Neuronal stem cell (in vitro differentiated cells): ENCODE measurements around the gene KIF26A.

ENCODE experiments used
- DNase-seq: peaks from one replicate; pipeline ENCODE4 v3.0.0-alpha.2; 2013; ENCODE audit warnings: low spot score
- H2AFZ ChIP-seq: one replicate; pipeline ENCODE4 v1.6.1; 2013; ENCODE audit warnings: mild to moderate bottlenecking, low read length, inconsistent platforms
- H2AK5ac ChIP-seq: 2 replicates; pipeline ENCODE4 v1.6.1; 2013; ENCODE audit warnings: low read depth, mild to moderate bottlenecking, inconsistent platforms, low read length, moderate library complexity, mixed read lengths
- H2BK120ac ChIP-seq: 2 replicates; pipeline ENCODE4 v1.6.1; 2013; ENCODE audit warnings: low read depth, mild to moderate bottlenecking, inconsistent platforms, low read length, moderate library complexity, mixed read lengths
- H2BK12ac ChIP-seq: one replicate; pipeline ENCODE4 v1.6.1; 2013; ENCODE audit warnings: low read length, inconsistent platforms
- H2BK15ac ChIP-seq: 2 replicates; pipeline ENCODE4 v1.6.1; 2013; ENCODE audit warnings: mild to moderate bottlenecking, low read length, inconsistent platforms, mixed read lengths
- H2BK5ac ChIP-seq: one replicate; pipeline ENCODE4 v1.6.1; 2013; ENCODE audit warnings: inconsistent platforms, mild to moderate bottlenecking, low read length, moderate library complexity
- H3K14ac ChIP-seq: one replicate; pipeline ENCODE4 v1.6.1; 2013; ENCODE audit warnings: low read length, inconsistent platforms
- H3K18ac ChIP-seq: 2 replicates; pipeline ENCODE4 v1.6.1; 2013; ENCODE audit warnings: low read length, inconsistent platforms
- H3K23ac ChIP-seq: 2 replicates; pipeline ENCODE4 v1.6.1; 2013; ENCODE audit warnings: low read depth, mild to moderate bottlenecking, mixed read lengths, low read length, inconsistent platforms; ENCODE audit not compliant: poor library complexity
- H3K27ac ChIP-seq: replicated peaks from 3 replicates; pipeline ENCODE4 v1.5.1; 2013; ENCODE audit warnings: low read length, inconsistent platforms
- H3K27me3 ChIP-seq, 3 experiments: 2 replicates each; pipeline ENCODE4 v1.6.1; 2013; ENCODE audit warnings: low read length in 3 of 3, mild to moderate bottlenecking in 2 of 3, inconsistent platforms in 1 of 3, low read depth in 1 of 3, mixed read lengths in 1 of 3, moderate library complexity in 1 of 3; ENCODE audit not compliant: control insufficient read depth in 3 of 3, insufficient read depth in 3 of 3
- H3K36me3 ChIP-seq, 2 donors: replicated peaks in 1 of 2; 2 replicates each; pipeline ENCODE4 v1.6.1; 2013; ENCODE audit warnings: low read length in 2 of 2; ENCODE audit not compliant: control insufficient read depth in 2 of 2, insufficient read depth in 2 of 2
- H3K4ac ChIP-seq: 2 replicates; pipeline ENCODE4 v1.6.1; 2013; ENCODE audit warnings: inconsistent platforms, mild to moderate bottlenecking, low read length, moderate library complexity
- H3K4me1 ChIP-seq, 2 donors: 1 replicate in 1 of 2; 2 replicates in 1 of 2; pipeline ENCODE4 v1.6.1; 2013; ENCODE audit warnings: low read length in 2 of 2, low read depth in 1 of 2; ENCODE audit not compliant: control insufficient read depth in 2 of 2, insufficient read depth in 1 of 2
- H3K4me2 ChIP-seq: one replicate; pipeline ENCODE4 v1.6.1; 2013; ENCODE audit warnings: mild to moderate bottlenecking, low read length, inconsistent platforms; ENCODE audit not compliant: insufficient read depth, poor library complexity, severe bottlenecking
- H3K4me3 ChIP-seq, 2 donors: 2 replicates each; pipeline ENCODE4 v1.5.1; 2013; ENCODE audit warnings: low read length in 2 of 2, mild to moderate bottlenecking in 2 of 2, inconsistent platforms in 1 of 2, moderate library complexity in 1 of 2
- H3K79me1 ChIP-seq: one replicate; pipeline ENCODE4 v1.6.1; 2013; ENCODE audit warnings: low read depth, mild to moderate bottlenecking, inconsistent platforms, low read length, moderate library complexity
- H3K9ac ChIP-seq: one replicate; pipeline ENCODE4 v1.6.1; 2013; ENCODE audit warnings: mild to moderate bottlenecking, low read depth, low read length, inconsistent platforms; ENCODE audit not compliant: poor library complexity
- H3K9me3 ChIP-seq, 2 donors: replicated peaks in 1 of 2; 2 replicates each; pipeline versions ENCODE3 to v1.6.1; 2013; ENCODE audit warnings: low read length in 2 of 2, mild to moderate bottlenecking in 2 of 2, inconsistent platforms in 1 of 2, low read depth in 1 of 2, mixed read lengths in 1 of 2, moderate library complexity in 1 of 2; ENCODE audit not compliant: control insufficient read depth in 2 of 2, insufficient read depth in 1 of 2
- H4K8ac ChIP-seq: one replicate; pipeline ENCODE4 v1.6.1; 2013; ENCODE audit warnings: low read depth, mild to moderate bottlenecking, inconsistent platforms, low read length, moderate library complexity
- H4K91ac ChIP-seq: one replicate; pipeline ENCODE4 v1.6.1; 2013; ENCODE audit warnings: low read length, low read depth, mild to moderate bottlenecking, inconsistent platforms; ENCODE audit not compliant: poor library complexity
- WGBS, 2 donors: extraction: QIAGEN DNeasy Blood & Tissue Kit; methylation state at CpG; one replicate each; pipeline ENCODE4 v1.1.7; 2013; ENCODE audit warnings: missing lambda C conversion rate in 2 of 2, mixed read lengths in 1 of 2; ENCODE audit not compliant: insufficient read length in 2 of 2, insufficient replicate concordance in 1 of 2; ENCODE audit errors: extremely low coverage in 2 of 2; 5-methylcytosine and 5-hydroxymethylcytosine counted together

Gene KIF26A

DNA sequence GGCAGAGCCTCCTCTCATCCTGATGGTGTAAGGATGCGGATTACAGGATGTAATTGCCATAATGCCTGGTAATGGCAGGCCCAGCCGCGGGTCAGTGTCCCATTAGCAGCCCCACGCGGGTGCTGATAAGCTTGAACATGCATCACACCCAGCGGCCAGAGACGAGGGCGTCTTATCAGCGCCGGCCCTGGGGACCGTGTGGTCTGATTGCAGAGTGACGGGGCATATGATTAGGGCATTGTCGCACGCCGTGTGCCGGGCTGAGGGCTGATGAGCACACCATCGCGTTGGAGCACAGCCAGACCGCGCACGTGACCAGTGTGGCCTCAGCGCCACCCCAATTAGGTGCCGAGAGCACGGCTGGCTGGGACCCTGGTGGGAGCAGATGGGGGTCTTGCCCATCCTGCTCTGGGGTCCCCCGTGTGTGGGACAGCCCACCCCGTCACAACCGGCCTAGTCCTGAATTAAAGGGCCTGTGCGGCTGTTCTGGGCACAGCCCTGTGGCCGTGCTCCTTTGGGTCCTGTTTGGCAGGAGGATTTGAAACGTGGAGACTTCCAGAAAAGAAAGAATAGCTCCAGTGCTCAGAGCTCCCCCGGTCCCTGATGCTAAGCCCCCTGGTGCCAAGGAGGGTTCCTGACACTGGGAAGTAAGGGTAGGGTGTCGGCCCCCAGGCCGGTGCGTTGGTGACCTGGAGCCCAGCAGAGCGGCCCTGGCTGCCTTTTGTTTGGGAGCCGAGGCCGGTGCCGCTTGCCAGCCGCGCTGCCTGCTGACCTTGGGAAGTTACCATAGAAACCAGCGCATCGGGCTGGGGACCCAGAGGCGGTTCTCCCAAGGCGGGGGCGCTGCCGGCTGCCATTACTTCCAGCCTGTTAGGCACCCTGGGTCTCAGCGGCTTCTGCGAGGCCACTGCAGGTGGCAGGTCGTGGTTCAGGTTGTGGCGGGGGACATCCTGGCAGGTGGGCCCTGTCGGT lies 20.7 kb downstream of the KIF26A start:
- WGBS, 2 donors = no CpG with 5 or more reads among the region's 51 CpGs
- no peak overlapping the region for H3K9ac ChIP-seq
- H3K18ac ChIP-seq = peak overlapping the region; percentile 80
- no peak overlapping the region for H2BK15ac ChIP-seq
- peak overlapping the region; percentile 29 for H4K8ac ChIP-seq
- H3K4me1 ChIP-seq = peaks cover 0 to 4% of the 10 kb centered on the region in 2 donors
- no peaks in the 10 kb centered on the region for H3K27me3 ChIP-seq
- H3K27ac ChIP-seq = no peak overlapping the region
- no peak overlapping the region for H2AFZ ChIP-seq
- peak overlapping the region; percentile 32 for H2AK5ac ChIP-seq
- H2BK12ac ChIP-seq = no peak overlapping the region
- H3K14ac ChIP-seq = no peak overlapping the region
- DNase-seq = no peak
- H3K9me3 ChIP-seq = no peaks in the 10 kb centered on the region
- peak overlapping the region; percentile 71 for H2BK5ac ChIP-seq
- peak overlapping the region; percentile 60 for H3K23ac ChIP-seq
- H3K4me3 ChIP-seq = no peak overlapping the region
- H3K4me2 ChIP-seq = no peak overlapping the region
- no peak overlapping the region for H3K4ac ChIP-seq
- H3K79me1 ChIP-seq = peaks cover 16% of the 10 kb centered on the region
- peaks cover 0 to 5% of the 10 kb centered on the region in 2 donors for H3K36me3 ChIP-seq
- H4K91ac ChIP-seq = no peak overlapping the region
- no peak overlapping the region for H2BK120ac ChIP-seq

DNA sequence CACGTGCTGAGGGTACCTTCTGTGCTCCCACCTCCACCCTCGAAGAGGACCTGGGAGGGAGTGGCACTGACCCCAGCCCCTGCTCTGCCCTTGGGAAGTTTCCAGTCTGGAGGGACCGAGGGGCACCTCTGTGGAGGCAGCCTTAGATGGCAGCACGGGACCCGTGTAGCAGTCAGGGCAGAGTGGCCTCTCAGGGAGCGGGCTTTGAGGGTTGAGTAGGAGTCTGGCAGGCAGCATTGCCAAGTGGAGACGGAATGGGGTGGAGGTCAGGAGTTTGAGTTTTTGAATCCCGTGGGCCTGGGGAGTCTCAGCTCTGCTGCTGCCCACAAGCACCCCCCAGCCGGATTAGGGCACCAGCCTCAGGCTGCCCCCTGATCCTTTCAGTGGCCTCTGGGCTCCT lies 21.6 kb downstream of the KIF26A start:
- Histone ChIP-seq H2AFZ (no peak overlapping the region), H3K4me3 (no peak overlapping the region), H3K18ac (no peak overlapping the region), H3K4me1 (peaks cover 0 to 4% of the 10 kb centered on the region in 2 donors), H3K36me3 (peaks cover 0 to 5% of the 10 kb centered on the region in 2 donors), H3K23ac (no peak overlapping the region), H3K4me2 (no peak overlapping the region), H3K27me3 (no peaks in the 10 kb centered on the region), H3K4ac (no peak overlapping the region), H3K9me3 (no peaks in the 10 kb centered on the region), H3K27ac (no peak overlapping the region), H3K14ac (no peak overlapping the region), H4K8ac (no peak overlapping the region), H2AK5ac (no peak overlapping the region), H2BK12ac (no peak overlapping the region), H2BK5ac (no peak overlapping the region), H3K79me1 (peaks cover 11% of the 10 kb centered on the region), H2BK120ac (no peak overlapping the region), H4K91ac (no peak overlapping the region), H2BK15ac (no peak overlapping the region), H3K9ac (no peak overlapping the region)
- no peak for DNase-seq
- no CpG with 5 or more reads among the region's 9 CpGs for WGBS, 2 donors

DNA sequence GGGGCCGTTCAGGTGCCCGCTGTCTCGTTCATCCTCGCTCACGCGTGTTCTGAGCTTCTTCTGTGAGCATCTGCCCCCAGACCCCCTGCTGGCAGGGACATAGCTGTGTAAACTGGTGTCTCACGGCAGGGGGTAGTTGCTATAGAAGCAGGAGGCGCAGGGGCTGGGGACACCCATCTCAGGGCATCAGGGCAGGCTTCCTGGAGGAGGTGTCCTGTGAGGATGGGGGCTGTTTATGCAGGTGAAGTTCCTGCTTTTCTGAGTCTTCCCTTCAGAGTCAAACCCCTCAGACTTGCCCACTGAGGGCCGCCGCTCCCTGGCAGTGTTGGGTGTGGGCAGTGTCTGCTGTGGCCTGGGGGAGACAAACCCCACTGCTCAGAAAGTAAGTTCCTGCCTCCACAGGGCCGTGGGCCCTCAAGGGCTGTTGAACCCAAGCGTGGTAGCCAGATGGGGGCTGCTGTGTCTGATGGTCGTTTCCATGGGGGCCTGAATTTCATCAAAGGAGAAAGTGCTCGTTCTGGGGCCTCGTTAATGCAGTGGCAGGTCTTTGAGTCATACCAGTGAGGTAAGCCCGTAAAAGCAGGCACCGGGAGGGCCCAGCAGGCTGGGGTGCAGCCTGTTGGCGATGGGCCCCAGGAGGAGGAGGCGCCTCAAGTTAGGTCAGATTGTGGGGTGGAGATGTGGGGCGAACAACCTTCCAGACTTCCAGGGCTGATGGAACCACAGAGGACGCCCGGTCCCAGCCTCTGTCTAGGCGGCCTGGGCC lies 23.4 kb downstream of the KIF26A start:
- Histone ChIP-seq H4K8ac (no peak overlapping the region), H3K27ac (no peak overlapping the region), H2BK12ac (no peak overlapping the region), H3K23ac (peak overlapping the region; percentile 18), H2AFZ (no peak overlapping the region), H3K9me3 (no peaks in the 10 kb centered on the region), H3K14ac (no peak overlapping the region), H2BK15ac (peak overlapping the region; percentile 57), H2AK5ac (peak overlapping the region; percentile 38), H3K4me1 (peaks cover 0 to 4% of the 10 kb centered on the region in 2 donors), H3K27me3 (no peaks in the 10 kb centered on the region), H2BK5ac (no peak overlapping the region), H3K36me3 (peaks cover 0 to 5% of the 10 kb centered on the region in 2 donors), H3K4ac (no peak overlapping the region), H3K79me1 (peaks cover 7% of the 10 kb centered on the region), H3K18ac (peak overlapping the region; percentile 59), H3K4me3 (no peak overlapping the region), H3K9ac (no peak overlapping the region), H4K91ac (no peak overlapping the region), H2BK120ac (no peak overlapping the region), H3K4me2 (no peak overlapping the region)
- DNase-seq = no peak
- no CpG with 5 or more reads among the region's 23 CpGs for WGBS, 2 donors

DNA sequence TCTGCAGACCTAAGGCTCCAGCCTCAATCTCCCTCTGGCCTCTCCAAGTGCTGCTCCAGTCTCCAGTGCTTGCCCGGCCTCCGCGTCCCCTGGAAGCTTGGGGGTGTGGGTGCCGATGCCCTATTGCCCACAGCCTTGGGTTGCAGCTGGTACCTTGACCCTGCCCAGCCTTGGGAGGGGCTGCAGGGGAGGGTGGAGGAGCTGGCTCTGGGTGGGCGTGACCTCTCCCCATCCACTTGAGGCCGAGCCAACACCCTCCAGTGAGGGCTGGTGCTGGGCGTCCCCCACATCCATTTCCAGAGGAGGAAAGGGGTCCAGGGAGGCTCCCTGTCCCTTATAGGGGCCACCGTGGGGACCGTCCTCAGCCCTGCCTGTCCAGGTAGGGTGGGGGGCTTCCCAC lies 24.1 kb downstream of the KIF26A start:
- no peak overlapping the region for H2AFZ ChIP-seq
- no peaks in the 10 kb centered on the region for H3K4me1 ChIP-seq
- no peak overlapping the region for H3K4ac ChIP-seq
- H3K4me3 ChIP-seq = peak overlapping the region in 1 of 2 donors; percentile 23
- H4K8ac ChIP-seq = no peak overlapping the region
- H2AK5ac ChIP-seq = no peak overlapping the region
- H3K4me2 ChIP-seq = no peak overlapping the region
- H3K9me3 ChIP-seq = no peaks in the 10 kb centered on the region
- H2BK5ac ChIP-seq = peak overlapping the region; percentile 66
- DNase-seq = no peak
- H3K27me3 ChIP-seq = no peaks in the 10 kb centered on the region
- H3K27ac ChIP-seq = no peak overlapping the region
- no peak overlapping the region for H2BK120ac ChIP-seq
- H2BK15ac ChIP-seq = peak overlapping the region; percentile 57
- peak overlapping the region; percentile 94 for H2BK12ac ChIP-seq
- H3K79me1 ChIP-seq = peaks cover 7% of the 10 kb centered on the region
- peaks cover 0 to 5% of the 10 kb centered on the region in 2 donors for H3K36me3 ChIP-seq
- H3K14ac ChIP-seq = peak overlapping the region; percentile 94
- peak overlapping the region; percentile 18 for H3K23ac ChIP-seq
- no peak overlapping the region for H4K91ac ChIP-seq
- no CpG with 5 or more reads among the region's 9 CpGs for WGBS, 2 donors
- H3K9ac ChIP-seq = no peak overlapping the region
- H3K18ac ChIP-seq = peak overlapping the region; percentile 38
